Stimulated activated CD4-positive, alpha-beta T cell treated with anti-CD3 and anti-CD28 coated beads, Interleukin-4, amount 100 ng/mL, for 48 hours (primary cell): Measurements from ENCODE around the gene TERB1.

Source experiments
- DNase-seq, 2 donors: peaks; one replicate each; pipeline ENCODE4 v3.0.0-alpha.2; 2020; ENCODE audit warnings: low read depth in 2 of 2

Gene TERB1

DNA sequence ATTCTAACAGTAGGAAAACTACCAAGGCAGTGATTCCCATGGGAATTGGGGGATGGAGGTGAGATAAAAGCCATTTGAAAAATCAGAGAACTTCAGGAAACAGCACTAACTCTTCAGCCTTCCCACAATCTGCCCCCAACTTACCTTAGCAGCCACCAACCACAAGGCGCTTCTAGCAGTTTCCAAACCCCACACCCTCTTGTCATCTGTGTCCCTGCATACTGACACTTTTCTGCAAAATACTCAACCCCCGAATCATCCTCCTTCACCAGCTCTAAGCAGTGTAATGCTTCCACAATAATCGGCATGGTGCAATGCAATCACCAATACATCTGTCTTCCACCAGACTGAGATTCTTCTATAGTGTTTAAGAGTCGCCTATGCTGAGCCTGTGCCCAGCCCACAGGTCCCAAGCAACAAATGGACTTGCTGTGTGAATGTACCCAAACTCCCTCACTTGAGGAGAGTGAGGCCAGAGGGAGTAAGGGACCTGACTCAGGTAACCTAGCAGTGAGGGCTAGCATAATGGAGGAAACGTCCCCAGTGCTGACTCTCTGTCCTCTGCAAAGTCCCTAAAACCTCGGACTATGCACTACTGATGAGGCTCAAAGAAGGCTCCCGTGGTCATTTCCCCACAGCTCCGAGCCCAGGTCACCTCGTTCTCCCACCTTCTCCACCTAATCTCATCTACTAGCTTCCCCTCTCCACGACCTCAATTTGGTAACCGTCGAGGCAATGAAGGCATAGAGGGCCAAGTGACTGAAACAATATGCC, 50.9 kb downstream of the TERB1 start:
- DNase-seq = no peak

GRCh38 chr16:66746682-66747081, 54.7 kb downstream of the TERB1 start:
- no peak for DNase-seq

GRCh38 chr16:66746048-66746447, 55.3 kb downstream of the TERB1 start:
- DNase-seq = no peak

DNA sequence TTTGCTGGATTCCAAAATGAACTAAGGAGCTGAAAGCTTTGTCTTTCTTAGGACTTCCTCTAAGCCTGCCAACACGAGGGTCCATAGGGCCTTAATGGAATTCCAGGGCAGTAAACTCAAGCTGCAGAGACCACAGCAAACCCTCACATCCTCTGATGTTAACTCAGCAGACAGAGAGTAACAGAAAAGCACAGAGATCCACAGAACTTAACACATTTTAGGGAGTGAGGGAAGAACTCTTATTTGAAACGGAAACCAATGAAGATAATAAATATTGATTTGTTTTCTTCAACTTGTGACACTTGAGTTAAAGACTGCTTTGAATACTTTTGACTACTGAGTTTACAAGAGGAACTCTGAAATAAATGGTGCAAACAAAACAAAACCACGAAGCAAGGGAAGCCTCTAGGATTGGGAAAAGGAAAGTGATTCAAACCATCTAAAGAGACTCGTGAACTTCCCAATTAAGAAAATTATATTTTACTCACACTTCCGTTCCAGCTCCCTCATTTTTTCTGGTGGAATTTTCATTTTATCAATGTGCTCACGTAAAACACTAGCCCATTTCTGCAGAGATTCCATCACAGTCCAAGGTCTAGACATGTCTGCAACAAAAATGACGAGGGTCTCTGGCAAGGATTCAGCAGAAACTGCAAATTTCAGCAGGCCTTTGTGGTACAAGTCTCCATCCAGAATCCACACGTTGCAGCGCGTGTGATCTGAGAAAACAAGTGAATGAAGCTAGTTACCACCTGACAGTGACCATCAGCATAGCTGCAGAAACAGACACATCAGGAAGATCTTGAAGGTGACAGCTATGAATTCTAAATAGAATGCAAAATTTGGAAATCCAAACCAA, 59.2 kb downstream of the TERB1 start:
- DNase-seq = no peak

DNA sequence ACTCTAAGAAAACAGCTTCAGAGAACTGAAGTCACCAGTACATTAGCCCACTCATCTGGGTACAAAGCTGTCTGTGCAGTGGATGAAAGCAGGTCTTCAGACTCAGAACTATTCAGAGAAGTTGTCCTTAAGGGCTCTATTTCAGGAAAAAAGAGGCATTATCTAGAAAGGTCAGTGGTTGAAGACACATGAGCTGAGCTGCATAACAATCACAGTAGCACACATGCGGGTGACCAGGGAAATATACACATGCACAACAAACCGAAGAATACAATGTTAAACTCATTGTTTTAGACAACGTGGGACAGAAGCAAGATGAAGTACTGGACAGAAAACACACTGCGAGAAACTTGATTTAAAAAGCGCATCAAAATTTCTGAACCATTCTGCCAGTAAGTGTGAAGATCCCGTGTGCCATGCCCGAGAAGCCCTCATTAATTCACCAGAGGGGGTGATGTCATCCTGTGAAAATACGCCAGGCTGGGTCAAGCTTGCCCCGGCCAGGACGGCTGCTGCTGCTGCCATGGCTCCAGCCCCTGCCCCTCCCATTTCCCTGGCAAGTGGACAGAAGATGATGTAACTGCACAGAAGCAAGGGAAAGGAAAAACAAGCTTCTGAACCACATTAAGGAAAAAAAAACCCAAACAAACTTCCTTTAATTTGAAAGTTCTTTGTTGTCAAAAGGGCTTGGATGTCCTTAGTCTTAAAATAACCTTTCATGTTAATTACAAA, 60.0 kb downstream of the TERB1 start:
- no peak for DNase-seq

- no peak for DNase-seq
Observed at GRCh38 chr16:66740533-66740932, 60.9 kb downstream of the TERB1 start.

DNA sequence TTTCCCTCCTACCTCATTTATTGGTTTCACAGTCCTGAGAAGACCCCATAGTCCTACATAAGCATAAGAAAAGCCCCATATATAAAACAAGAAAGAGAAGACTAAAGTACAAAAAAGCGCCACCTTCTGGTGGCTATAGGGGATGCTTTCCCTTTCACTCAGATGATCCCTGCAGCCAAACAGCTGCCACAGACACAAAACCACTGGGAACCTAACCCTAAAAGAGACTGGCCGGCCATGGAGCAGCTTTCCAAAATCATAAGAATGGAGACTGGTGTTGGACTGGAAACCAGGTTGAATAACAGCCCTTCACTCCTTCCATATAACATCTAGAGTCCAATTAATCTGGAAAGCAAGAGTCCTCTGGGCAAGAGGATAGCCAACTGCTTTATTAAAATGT, 61.4 kb downstream of the TERB1 start:
- peak in 1 of 2 donors; percentile 20 for DNase-seq

DNA sequence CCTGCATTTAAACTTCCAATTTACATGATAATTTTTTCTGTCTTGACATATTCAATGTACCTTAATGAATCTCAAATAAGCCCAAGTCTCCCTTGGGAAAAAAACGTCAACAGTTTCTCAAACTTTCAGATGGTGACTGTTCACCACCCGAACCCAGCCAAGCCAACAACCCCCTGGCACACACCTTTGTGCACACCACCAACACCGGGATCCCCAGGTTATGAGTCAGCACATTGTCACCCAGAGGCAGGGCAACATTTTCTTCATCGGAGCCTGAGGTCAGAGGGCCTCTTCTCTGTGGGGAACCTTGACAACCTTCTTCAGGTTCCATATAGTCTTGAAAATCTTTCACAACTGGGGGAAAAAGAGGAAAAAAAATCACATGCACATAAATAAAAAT, 65.5 kb downstream of the TERB1 start:
- no peak for DNase-seq

GRCh38 chr16:66731101-66731500, 70.3 kb downstream of the TERB1 start:
- no peak for DNase-seq

DNA sequence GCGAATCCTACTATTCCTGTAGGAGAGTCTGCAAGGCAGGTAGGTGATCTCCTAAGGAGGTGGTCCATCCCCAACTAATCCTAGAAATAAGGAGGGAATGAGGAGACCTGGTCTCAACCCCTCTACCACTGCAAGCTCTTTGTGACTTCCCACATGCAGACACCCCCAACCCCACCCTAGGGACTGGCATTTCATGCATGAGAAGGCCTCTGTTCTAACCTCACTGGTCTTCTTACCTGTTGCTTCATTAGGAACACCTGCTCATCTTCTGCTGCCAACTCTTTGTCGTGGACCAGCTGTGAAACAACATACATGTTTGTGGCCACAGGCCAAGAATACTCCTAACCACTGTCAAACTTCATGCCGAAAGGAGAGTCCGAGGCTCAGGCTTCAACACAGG, 72.6 kb downstream of the TERB1 start:
- no peak for DNase-seq

DNA sequence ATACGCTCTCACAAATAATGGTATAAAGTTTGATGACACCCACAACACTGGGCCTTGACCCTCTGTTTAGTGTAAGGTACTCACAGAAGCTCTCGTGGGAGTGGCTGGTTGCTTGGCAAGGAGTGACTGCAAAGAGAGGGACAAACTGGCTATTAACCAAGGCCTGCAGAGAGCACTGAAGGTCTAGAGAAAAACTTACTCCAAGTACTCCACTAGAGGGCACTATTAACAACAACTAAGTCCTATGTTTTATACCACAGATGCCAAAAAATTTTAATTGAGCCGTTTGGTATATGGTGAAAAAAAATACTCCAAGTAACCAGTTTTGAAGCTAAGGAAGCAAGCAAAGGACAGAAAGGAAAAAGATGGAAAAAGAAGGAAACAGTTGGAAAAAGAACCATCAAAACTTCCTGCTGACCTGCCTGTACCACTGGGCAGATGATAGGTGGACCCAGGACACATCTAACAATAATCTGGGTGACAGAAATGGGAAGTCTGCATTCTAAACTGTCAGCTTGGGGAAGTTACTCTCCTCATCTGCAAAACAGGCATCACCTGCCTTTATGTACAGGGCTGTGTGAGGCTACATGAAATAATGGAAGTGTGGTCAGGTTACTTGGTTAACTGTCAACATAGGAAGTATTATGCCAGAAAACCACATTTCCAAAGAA, 73.1 kb downstream of the TERB1 start:
- no peak for DNase-seq

DNA sequence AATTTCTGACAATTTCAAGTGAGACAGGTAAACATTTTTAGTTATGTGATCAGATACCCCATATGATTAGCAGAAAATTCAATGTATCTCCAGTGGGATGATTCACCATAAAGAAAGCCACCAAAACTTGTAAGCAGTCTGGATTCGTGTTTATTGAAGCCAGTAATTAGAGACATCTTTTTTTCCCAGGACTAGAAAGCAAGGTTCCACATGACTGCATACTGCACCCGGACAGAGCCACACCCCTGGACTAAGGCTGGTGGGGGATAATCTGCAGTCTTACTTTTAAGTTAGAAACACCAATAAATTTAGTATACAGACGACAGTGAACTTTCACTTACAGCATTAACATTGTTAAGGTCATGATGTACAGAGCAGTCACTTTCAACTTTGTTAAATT, 80.6 kb downstream of the TERB1 start:
- no peak for DNase-seq

DNA sequence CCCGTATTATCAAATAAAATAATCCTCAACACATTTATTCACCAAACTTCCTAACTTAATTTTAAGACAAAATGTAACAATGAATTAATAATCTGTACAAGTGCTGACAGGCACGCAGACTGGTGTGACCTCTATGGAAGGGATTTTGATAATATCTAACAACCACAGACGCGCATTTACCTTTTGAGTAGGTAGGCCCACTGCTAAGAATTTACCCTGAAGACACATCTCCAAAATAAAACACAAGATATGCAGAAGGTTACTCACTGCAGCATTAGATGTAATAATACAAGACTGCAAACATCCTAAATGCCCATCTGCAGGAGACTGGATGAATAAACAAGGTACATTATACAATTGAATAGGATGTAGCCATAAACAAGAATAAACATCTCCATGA, 82.1 kb downstream of the TERB1 start:
- DNase-seq = no peak

GRCh38 chr16:66717776-66718175, 83.6 kb downstream of the TERB1 start:
- no peak for DNase-seq

- DNase-seq = peak; percentile 4
Observed at GRCh38 chr16:66717112-66717675, 84.2 kb downstream of the TERB1 start.

DNA sequence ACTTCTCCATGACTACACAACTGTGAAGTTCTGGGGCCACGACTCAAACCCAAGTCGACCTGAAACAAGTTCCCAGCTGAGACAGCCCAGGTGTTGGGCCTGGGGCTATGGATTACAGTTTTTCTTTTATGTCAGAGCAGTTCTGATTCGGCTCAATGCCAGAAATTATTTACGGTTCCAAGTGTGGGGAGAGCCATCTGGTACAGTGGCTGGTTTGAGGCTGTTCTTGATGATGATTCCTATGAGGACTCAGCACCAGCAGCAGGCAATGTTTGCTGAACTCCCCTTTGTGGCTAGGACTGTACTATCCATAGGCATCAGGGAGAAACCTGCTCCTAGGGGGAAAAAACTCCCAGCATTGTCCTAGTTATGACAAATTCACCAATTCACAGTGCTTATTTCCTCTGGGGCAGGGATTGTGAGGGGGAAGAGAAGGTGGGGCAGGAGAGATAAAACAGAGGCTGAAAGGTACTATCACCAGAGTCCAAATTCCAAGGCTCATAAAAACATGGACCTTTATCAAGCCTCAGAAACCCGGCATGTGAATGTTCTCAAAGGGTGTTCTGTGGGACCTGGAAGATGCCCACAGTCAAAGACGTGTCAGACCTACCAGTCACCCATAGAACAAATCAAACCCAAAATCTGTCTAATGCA, 86.6 kb downstream of the TERB1 start:
- DNase-seq = no peak

- DNase-seq = no peak
Observed at GRCh38 chr16:66714062-66714461, 87.3 kb downstream of the TERB1 start.

- DNase-seq = no peak
Observed at GRCh38 chr16:66713076-66713475, 88.3 kb downstream of the TERB1 start.

- DNase-seq = no peak
Observed at GRCh38 chr16:66712512-66712911, 88.9 kb downstream of the TERB1 start.

DNA sequence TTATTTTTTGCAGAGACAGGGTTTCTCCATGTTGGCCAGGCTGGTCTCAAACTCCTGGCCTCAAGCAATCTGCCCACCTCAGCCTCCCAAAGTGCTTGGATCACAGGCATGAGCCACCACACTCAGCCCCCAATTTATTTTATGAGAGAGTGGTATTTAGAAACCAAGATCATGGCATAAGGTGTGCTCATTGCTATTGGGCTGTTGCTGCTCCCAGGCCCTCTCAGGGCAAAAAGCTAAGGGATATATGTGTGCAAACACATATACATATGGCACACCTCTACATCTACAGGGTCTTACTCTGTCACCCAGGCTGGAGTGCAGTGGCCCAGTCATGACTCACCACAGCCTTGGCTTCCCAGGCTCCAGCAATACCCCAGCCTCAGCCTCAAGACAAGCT, 89.8 kb downstream of the TERB1 start:
- no peak for DNase-seq

DNA sequence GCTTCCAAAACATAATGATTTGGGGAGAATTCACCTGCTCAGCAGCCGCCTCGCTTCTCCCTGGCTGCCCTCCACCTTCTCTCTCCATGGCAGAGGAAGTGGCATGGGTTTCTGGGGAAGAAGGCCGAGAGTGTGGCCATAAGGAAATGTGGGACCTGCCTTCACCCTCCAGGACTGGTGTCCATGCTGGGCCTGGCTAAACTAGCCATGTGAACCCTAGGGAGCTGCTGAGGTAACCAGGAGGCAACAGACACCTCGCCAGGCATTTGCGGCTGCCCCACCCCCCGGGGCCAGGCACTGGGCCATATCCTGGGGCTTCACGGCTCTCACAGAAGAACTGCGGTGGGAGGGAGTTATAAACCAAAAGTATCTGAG, 94.9 kb downstream of the TERB1 start:
- DNase-seq = no peak
